Stimulated activated naive CD4-positive, alpha-beta T cell (primary cell): ENCODE measurements around the gene PAQR9.

Experiments
- DNase-seq, 6 experiments: peaks; one replicate each; lab custom pipeline; 2025; lab: John Stamatoyannopoulos, UW

The PAQR9 gene

GRCh38 chr3:142916605-142917004 is 46.9 kb downstream of the PAQR9 start:
- DNase-seq: no peak

GRCh38 chr3:142915636-142916035 is 47.8 kb downstream of the PAQR9 start:
- DNase-seq: no peak

- DNase-seq: no peak
These were observed 49.1 kb downstream of the PAQR9 start for GRCh38 chr3:142914286-142914811.

GRCh38 chr3:142913432-142913831 is 50.0 kb downstream of the PAQR9 start:
- DNase-seq: no peak

- no peak for DNase-seq
These were observed 50.9 kb downstream of the PAQR9 start for GRCh38 chr3:142912402-142913172.
